GDM1 (cell line): ENCODE results near the gene SP140.
"Not testable (repeated sequence)": the region's sequence is repeated elsewhere in the genome, so short reads cannot be mapped to it uniquely, and the experiment has no call there.

Source experiments
- DNase-seq: peaks from one replicate; lab custom pipeline; 2025; lab: John Stamatoyannopoulos, UW

Gene SP140

DNA sequence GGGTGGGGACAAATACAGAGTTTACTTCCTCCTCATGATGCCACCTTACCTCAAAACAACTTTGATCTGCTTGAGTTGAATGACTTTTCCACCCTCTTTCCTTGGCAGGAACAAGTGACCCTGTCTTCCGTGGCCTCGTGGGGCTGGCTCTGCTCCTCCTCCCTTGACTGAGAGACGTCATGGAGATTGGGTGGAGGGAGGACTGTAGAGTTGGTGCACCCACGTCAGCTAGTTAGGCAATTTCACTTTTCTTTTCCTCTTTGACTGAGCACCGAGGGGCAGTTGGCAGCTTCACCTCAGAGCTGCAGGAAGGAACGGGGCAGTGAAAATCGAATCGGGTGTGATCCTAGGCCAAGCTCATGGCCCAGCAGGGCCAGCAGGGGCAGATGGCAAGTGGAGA lies at the start of gene SP140:
TSS of gene SP140 (plus strand) at position 251 of the 400 bp plus-strand sequence. CDS start at position 360, 109 bp downstream.
- no peak for DNase-seq

GRCh38 chr2:230176996-230177395 lies 48.5 kb upstream of the SP140 start:
- no peak for DNase-seq

GRCh38 chr2:230178546-230179485 lies 46.7 kb upstream of the SP140 start:
- DNase-seq: no peak

GRCh38 chr2:230179907-230180306 lies 45.6 kb upstream of the SP140 start:
- DNase-seq: no peak

DNA sequence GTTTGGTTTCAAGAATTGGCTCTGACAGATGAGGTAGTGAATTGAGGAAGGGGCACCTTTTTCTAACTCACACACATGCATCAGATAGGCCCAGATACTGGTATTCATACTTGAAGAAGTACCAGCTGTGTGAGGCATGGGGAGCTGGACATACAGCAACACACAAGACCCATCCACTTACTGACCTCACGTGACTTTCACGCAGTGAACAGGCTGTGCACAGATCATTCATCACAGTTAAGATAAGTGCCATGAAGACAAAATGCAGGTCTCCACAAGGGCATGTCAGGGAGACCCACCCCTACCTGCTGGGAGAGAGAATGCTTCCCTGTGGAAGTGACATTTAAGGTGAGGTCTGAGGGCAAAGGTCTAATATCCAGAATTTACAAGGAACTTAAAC lies 44.3 kb upstream of the SP140 start:
- no peak for DNase-seq

DNA sequence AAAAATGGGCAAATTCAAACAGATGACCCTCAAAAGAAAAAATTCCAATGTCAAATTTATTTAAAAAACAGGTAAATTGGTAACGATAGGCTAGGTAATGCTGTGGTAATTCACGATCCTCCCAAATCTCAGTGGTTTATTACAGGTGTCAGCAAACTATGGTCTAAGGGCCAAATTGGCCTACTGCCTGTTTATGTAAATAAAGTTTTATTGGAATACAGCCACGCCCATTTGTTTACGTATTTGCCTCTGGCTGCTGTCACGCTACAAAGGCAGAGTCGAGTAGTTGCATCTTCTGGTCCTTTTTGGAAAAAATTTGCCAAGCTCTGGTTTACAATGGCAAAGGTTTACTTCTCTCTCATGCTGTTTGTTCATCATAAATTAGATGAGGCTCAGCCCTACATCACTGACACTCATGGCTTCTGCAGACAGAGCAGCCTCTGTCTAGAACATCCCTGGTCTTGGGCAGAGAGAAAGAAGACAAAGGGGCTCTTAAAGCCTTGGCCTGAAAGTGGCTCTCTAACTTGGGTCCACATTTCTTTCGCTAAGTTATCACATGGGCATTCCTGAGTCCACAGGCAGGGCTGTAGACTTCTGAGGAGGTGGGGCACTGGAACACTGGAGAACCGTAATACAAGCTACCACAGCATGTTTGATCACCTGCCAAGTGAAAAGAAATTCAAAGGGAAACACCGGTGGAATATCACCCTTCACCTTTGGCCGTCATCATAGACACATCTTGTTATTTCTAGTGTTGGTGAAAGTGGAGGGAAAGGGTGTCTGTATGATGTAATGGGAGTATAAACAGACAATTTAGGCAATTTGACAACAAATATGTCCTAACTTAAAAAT lies 40.6 kb upstream of the SP140 start:
- DNase-seq: no peak

- DNase-seq: no peak
Measured at GRCh38 chr2:230202430-230203109, 23.0 kb upstream of the SP140 start.

DNA sequence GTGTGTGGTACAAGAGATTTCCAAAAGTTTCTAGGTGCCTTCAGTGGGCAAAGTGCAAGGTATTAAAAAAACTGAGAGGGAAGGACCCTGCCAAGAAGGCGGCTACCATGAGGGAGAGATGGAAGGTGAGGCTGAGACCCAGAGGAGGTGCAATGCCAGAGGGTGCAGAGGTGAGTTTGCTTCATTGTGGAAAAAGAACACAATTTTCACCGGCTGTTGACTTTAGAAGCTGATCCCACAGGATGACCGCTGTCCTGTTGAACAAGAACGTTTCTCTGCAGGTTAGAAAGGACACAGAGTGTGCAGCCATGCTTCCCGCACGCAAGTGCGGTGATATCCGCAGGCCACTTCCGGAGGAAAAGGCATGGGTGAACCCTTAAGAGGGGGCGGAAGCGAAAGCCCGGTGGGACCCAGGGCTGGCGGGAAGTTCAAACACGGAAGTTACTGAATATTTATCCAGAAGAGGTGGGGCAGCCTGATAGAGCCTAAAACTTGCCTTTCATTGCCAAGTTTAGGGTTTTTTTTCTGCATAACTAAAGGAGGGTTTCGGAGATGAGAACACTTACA lies 22.3 kb upstream of the SP140 start:
- no peak for DNase-seq

DNA sequence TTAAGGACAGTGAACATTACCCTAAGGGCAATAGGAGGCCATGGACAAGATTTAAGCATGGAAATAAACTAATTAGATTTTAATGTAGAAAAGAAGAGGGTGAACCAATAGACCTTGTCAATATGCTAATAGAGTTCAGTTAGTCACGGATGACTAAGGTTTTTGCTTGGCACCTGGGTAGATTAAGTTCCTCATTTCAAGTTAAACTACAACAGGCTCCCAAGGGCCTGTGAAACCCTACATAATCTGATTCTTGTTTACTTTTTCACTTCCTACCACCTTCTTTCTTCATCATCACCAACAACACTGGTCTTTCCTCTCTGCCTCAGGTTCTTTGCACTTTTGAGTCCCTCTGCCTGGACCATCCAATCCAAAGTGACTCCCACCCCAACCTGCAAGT lies 20.5 kb upstream of the SP140 start:
- DNase-seq: no peak

- no peak for DNase-seq
Measured at GRCh38 chr2:230205721-230206120, 19.8 kb upstream of the SP140 start.

- no peak for DNase-seq
Measured at GRCh38 chr2:230208576-230208975, 17.0 kb upstream of the SP140 start.

DNA sequence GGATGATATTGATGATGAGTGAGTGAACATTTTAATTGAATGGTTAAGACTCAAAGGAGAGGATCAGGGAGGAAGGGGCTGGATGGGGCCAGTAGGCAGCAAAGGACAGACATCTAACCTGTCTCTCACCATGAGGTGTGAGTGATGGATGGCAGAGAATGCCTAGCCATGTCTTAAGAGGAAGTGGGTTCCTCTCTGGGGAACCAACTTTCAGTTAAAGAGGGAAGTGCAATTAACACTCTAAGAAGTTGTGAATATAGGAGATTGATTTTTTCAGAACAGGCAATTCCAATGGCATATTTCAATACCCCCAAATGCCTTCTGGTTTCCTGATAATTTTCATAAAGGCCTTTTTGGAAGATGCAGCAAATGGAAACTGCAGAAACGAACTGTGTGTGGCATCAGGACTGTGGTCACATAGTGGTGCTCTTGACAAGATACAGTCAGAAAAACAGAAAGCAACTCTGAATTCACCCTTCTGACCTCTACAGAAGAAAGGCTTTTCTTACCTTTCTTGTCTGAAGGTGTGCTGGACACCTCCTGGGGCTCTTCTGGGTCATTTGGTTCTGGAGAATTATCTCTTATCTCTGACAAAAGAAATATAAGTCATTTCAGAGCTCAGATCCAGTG lies 16.0 kb upstream of the SP140 start:
- peak; percentile 4 for DNase-seq

GRCh38 chr2:230216489-230216888 lies 9.0 kb upstream of the SP140 start:
- DNase-seq: no peak

GRCh38 chr2:230217424-230217823 lies 8.1 kb upstream of the SP140 start:
- DNase-seq: no peak

- peak; percentile 36 for DNase-seq
Measured at GRCh38 chr2:230218421-230218820, 7.1 kb upstream of the SP140 start.

DNA sequence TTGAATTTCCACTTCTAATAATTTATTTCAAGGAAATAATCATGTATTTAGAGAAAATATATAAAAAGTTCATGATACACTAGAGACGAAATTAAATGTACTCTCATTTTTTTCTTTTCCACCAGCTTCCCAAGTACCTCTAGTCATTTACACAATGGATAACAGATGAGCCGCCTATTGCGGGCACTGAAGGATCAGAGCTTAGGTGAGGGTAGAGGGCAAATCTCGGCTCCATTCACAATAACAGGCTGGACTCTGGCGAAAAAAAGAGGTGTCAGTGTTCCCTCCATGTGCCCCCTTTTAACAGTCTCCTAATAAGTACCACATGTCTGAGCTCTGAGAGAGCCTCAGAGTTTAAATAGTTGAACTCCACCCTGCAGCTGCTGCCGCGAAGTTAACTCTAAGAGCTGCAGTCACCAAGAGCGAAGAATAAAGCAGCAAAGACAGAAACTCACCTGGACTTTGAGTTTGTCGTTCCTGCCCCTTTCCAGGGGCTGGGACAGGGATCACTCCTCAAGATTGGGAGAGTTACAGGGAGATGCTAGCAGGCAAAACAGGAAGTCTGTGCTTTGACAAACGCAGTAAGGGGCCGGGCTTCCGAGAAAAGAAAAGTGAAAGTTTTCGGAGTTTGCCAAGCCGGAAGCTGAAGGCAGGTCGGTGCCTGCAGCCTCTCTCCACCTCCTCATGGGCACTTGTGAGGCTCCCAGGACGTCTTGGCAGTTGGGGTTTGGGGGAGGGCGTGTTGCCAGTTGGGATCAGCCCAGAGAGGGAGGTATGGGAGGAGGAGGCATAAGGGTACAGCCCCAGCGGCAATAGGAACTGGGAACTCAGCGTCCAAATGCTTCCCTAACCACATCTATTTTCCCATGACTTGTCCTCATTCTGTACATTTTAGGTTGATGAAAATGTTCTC lies 5.9 kb upstream of the SP140 start, which contains the start of gene SP110:
TSS of gene SP110 (minus strand) at position 566 of the 913 bp plus-strand sequence. CDS start 3,057 bp downstream, outside the sequence.
- peak; percentile 75 for DNase-seq

DNA sequence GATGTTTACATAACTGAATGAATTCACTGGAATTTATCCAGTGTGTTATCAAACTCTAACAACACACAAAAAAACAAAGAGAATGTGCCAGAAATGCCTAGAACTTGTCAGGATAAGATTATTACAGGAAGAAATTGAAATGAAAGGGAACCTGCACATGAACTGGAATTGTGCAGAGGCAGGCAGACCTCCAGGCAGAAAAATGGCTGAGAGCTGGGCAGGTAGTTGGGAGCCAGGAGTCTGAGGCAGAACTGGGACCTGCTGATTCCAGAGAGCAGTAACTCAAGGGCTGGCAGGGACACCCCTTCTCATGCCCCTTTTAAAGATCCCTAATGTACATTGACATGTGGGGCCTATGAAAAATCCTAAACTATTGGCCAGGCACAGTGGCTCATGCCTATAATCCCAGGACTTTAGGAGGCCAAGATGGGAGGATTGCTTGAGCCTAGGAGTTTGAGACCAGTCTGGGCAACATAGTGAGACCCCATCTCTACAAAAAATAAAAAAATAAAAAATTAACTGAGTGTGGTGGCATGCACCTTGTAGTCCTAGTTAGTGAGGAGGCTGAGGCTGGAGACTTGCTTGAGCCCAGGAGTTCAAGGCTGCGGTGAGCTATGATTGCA lies 5.1 kb upstream of the SP140 start:
- DNase-seq: no peak

- no peak for DNase-seq
Measured at GRCh38 chr2:230221493-230221892, 4.0 kb upstream of the SP140 start.

DNA sequence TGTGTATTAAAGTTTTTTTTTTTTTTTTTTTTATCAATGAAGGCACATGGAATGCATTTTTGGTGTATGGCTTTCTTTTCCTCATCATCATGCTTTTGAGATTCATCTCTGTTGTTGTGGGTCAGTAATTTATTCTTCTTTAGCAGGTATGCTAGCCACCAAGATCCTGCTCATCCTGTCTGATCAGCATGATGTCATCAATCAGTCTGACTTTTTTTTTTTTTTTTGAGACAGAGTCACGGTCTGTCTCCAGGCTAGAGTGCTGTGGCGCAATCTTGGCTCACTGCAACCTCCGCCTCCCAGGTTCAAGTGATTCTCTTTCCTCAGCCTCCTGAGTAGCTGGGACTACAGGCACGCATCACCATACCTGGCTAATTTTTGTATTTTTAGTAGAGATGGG lies 2.7 kb upstream of the SP140 start:
- DNase-seq: not testable (repeated sequence)

DNA sequence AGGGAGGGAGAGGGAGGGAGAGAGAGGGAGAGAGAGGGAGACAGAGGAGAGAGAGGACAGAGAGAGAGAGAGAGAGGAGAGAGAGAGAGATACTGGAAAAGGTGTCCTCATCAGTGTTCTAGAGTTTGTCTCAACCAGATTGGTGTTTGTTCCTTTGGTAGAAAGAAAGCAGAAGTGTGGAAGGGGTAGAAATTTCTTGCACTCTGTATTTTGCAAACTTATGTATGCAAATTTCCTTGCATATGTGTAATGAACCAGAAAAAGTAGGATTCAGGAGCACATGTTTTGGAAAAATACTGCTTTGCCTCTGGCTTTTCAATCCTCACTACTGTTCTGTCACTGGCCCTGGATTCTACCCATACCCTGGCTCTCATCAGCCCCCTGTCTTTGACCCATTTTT lies 1.1 kb upstream of the SP140 start:
- no peak for DNase-seq
